ENCODE results near the gene FSTL3. TPM values are rescaled to one million over a fixed set of nuclear protein-coding genes. Genes with fewer than 3 reads are reported as not detected.

FSTL3 gene
- total RNA-seq, 1 donor from 2014 or later, result 13.8 TPM

- no peak for DNase-seq (ENCODE audit: low spot score, unreplicated experiment)
- no peak for TF ChIP-seq CTCF (IDR thresholded peaks at IDR 0.05; ENCODE audit: unreplicated experiment)
- no peaks in the 10 kb centered on the region for H3K27me3 Mint-ChIP-seq
- no peaks in the 10 kb centered on the region for H3K36me3 Mint-ChIP-seq (ENCODE audit: insufficient read depth)
- peak overlapping the region; percentile 69 for H3K27ac Mint-ChIP-seq
- no peaks in the 10 kb centered on the region for H3K4me1 Mint-ChIP-seq (ENCODE audit: low read depth)
- H3K4me3 Mint-ChIP-seq (ENCODE audit: low read depth), result no peak overlapping the region
- H3K9me3 Mint-ChIP-seq (ENCODE audit: low read depth), result no peaks in the 10 kb centered on the region
These were observed 11.5 kb downstream of the FSTL3 start for GRCh38 chr19:687569-688166.

- no peak for DNase-seq (ENCODE audit: low spot score, unreplicated experiment)
- no peaks in the 10 kb centered on the region for H3K4me1 Mint-ChIP-seq (ENCODE audit: low read depth)
- H3K4me3 Mint-ChIP-seq (ENCODE audit: low read depth), result no peak overlapping the region
- no peaks in the 10 kb centered on the region for H3K36me3 Mint-ChIP-seq (ENCODE audit: insufficient read depth)
- no peak for TF ChIP-seq CTCF (IDR thresholded peaks at IDR 0.05; ENCODE audit: unreplicated experiment)
- no peak overlapping the region for H3K27ac Mint-ChIP-seq
- H3K27me3 Mint-ChIP-seq, result no peaks in the 10 kb centered on the region
- H3K9me3 Mint-ChIP-seq (ENCODE audit: low read depth), result no peaks in the 10 kb centered on the region
These were observed 12.0 kb downstream of the FSTL3 start for GRCh38 chr19:688214-688613.

GRCh38 chr19:688992-689391, 12.8 kb downstream of the FSTL3 start:
- Mint-ChIP-seq H3K36me3 (ENCODE audit: insufficient read depth) (no peaks in the 10 kb centered on the region), H3K27me3 (no peaks in the 10 kb centered on the region), H3K9me3 (ENCODE audit: low read depth) (no peaks in the 10 kb centered on the region), H3K4me1 (ENCODE audit: low read depth) (no peaks in the 10 kb centered on the region), H3K4me3 (ENCODE audit: low read depth) (no peak overlapping the region), H3K27ac (no peak overlapping the region)
- TF ChIP-seq CTCF (IDR thresholded peaks at IDR 0.05; ENCODE audit: unreplicated experiment), result no peak
- DNase-seq (ENCODE audit: low spot score, unreplicated experiment), result no peak

GRCh38 chr19:690203-690602, 14.0 kb downstream of the FSTL3 start:
- TF ChIP-seq CTCF (IDR thresholded peaks at IDR 0.05; ENCODE audit: unreplicated experiment), result no peak
- Mint-ChIP-seq H3K4me1 (ENCODE audit: low read depth) (no peaks in the 10 kb centered on the region), H3K4me3 (ENCODE audit: low read depth) (no peak overlapping the region), H3K36me3 (ENCODE audit: insufficient read depth) (no peaks in the 10 kb centered on the region), H3K27me3 (no peaks in the 10 kb centered on the region), H3K27ac (no peak overlapping the region), H3K9me3 (ENCODE audit: low read depth) (no peaks in the 10 kb centered on the region)
- DNase-seq (ENCODE audit: low spot score, unreplicated experiment), result no peak

- no peak for DNase-seq (ENCODE audit: low spot score, unreplicated experiment)
- Mint-ChIP-seq H3K36me3 (ENCODE audit: insufficient read depth) (no peaks in the 10 kb centered on the region), H3K27me3 (no peaks in the 10 kb centered on the region), H3K9me3 (ENCODE audit: low read depth) (no peaks in the 10 kb centered on the region), H3K4me3 (ENCODE audit: low read depth) (no peak overlapping the region), H3K4me1 (ENCODE audit: low read depth) (no peaks in the 10 kb centered on the region), H3K27ac (no peak overlapping the region)
- no peak for TF ChIP-seq CTCF (IDR thresholded peaks at IDR 0.05; ENCODE audit: unreplicated experiment)
These were observed 18.5 kb downstream of the FSTL3 start for GRCh38 chr19:694481-695351.
